IPS-11a (cell line): Measurements from ENCODE around the gene ACKR4.
"Not testable (repeated sequence)": the region's sequence is repeated elsewhere in the genome, so short reads cannot be mapped to it uniquely, and the experiment has no call there.

Experiments used
- H3K4me3 ChIP-seq: one replicate; pipeline ENCODE4 v1.5.1; 2013; ENCODE audit warnings: low read depth, low read length, control low read depth

The ACKR4 gene

DNA sequence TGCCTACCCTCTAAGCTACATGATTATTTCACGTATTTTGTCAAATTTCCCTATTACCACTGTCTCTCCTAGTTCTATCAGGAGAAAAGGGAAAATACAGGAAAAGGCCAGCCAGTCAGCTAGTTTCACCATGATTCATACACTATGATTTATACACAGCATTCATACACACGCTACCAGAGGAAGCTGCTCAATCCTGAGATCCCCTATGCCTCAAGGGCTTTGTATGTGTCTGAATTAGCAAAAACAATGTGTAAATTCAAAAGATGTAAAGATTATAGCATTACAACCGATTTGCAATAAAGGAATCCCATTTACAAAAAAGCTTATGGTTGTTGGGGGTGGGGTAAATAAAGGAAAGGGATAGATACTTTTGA is 3.1 kb upstream of the ACKR4 start:
- H3K4me3 ChIP-seq = no peak overlapping the region

DNA sequence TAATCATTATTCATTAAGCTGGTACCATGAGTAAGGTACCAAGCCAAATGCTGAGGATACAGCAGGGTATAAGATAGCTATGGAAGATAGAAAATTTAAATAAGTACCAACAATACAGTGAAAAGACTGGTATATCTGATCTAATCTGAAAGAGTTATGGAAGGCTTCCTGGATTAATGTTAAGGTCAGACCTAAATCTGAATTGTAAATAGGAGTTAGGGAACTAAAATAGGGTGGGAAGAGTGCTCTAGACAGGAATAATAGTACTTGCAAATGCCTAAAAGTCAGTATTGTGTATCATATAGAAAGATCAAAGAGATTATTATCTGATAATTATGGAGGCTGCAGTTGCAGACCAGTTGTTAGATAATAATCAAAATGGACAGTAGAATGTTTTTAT is 2.6 kb upstream of the ACKR4 start:
- no peak overlapping the region for H3K4me3 ChIP-seq

DNA sequence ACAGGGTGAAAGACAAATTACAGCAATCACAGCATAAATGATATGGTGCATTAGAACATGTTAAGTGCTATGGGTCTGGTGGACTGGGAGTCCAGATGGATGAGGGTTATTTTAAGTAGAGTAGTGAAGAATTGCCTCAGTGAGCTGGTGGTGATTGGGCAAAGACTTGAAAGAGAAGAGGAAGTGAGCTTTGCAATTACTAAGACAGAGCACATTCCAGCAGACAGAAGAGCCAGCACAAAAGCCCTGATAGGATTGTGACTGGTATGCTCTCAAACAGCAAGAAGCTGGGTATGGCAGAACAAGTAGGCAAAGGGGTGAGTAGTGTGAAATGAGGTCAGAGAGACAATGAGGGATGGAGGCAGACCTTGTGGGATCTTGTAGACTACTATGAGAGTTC is 2.1 kb upstream of the ACKR4 start:
- no peak overlapping the region for H3K4me3 ChIP-seq

DNA sequence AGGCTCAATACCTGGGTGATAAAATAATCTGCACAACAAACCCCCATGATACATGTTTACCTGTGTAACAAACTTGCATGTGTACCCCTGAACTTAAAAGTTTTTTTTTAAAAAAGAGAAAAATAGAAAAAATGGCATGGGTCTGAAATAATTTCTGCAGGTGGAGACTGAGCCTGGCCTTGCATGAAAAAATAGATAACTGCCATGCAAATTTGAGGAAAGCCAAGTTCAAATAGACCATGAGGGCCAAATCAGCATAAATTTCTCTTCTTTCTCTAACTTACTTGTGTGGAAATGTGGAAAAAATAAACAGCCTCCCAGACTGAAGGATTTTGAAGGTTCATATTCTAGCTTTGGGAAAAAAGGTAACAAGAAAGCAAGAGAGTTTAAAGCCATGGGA is 744 bp upstream of the ACKR4 start:
- H3K4me3 ChIP-seq = no peak overlapping the region

DNA sequence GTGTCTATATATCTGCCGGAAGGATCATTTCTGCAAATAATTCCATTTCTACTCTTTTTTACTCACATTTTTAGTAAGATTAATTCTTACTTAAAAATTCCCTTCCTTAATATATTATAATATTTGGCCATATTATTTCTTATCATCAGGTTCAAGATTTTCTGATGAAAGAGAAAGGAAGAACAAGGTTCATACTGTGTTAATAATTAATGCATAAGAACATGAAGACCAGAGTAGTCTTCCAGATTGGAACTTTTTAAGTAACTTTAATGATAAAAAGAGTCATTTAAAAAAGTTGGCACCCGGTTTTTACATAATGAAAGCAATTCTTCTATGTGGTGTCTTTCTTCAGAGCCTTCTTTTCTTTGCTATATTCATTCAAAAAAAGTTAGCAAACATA is 590 bp downstream of the ACKR4 start:
- H3K4me3 ChIP-seq = no peak overlapping the region

DNA sequence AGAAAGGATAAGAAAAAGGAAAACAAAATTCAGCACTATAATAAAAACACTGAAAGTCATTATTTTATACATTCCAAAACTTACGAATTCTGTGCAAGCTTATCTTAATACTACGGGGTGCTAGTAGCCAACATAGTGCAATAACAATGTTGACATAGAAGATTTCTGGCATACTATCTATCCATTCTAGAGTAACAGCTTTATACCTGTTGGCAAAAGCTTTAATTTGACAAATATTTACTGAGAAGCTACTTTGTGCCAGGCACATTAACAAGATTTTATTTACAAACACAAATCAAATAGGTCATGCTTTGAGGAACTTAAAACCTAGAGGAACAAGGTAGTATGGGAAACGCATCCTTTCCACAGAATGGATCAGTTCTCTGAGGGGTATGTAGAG is 1.1 kb downstream of the ACKR4 start:
- H3K4me3 ChIP-seq = no peak overlapping the region

DNA sequence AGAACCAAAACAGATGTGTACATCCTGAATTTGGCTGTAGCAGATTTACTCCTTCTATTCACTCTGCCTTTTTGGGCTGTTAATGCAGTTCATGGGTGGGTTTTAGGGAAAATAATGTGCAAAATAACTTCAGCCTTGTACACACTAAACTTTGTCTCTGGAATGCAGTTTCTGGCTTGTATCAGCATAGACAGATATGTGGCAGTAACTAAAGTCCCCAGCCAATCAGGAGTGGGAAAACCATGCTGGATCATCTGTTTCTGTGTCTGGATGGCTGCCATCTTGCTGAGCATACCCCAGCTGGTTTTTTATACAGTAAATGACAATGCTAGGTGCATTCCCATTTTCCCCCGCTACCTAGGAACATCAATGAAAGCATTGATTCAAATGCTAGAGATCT is 3.5 kb downstream of the ACKR4 start:
- not testable (repeated sequence) for H3K4me3 ChIP-seq

DNA sequence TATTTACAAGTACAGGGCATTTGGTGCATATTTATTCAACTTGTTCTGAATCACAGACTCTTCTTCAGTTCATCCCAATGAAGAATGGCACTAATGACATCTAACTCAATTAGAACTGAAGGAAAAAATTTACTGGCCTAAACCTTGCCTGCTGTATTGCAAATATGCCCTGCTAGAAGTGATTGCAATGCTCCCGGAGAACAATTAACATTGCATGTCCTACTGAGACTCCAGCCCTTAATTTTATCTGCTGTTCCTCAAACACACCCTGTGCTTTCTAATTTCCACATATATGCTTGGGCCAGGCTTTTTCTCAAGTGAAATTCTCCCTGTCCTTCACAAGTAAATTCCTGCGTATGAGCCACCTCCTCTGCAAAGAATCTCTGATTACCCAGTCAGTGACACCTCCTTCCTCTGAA is 8.3 kb downstream of the ACKR4 start:
- no peak overlapping the region for H3K4me3 ChIP-seq

DNA sequence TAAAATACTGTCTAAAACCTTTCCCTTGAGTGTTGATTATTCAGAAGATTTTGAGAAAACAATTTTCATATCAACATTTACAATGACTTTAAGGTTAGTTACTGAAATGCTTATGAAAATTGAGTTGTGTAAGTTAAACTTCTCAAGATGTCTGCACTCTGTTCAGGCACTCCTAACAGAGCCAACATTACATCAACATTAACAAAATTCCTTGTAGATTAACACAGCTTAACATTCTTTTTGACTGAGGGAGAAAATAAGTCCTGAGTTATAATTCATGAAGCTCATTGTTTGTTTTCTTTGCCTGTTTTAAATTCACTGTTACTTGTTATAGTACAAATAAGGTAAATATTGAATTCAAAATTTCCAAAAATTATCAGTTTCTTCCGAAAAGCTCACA is 9.0 kb downstream of the ACKR4 start:
- H3K4me3 ChIP-seq = no peak overlapping the region

DNA sequence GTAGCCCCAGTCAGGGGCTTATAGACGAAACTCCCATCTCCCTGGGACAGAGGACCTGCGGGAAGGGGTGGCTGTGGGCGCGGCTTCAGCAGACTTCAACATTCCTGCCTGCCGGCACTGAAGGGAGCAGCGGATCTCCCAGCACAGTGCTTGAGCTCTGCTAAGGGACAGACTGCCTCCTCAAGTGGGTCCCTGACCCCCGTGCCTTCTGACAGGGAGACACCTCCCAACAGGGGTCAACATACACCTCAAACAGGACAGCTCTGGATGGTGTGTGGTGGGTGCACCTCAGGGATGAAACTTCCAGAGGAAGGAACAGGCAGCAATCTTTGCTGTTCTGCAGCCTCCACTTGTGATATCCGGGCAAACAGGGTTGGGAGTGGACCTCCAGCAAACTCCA is 9.6 kb downstream of the ACKR4 start:
- H3K4me3 ChIP-seq = not testable (repeated sequence)

DNA sequence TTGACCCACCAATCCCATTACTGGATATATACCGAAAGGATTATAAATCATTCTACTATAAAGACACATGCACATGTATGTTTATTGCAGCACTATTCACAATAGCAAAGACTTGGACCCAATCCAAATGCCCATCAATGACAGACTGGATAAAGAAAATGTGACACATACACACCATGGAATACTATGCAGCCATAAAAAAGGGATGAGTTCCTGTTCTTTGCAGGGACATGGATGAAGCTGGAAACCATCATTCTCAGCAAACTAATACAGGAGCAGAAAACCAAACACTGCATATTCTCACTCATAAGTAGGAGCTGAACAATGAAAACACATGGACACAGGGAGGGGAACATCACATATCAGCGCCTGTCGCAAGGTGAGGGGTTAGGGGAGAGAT is 18.2 kb downstream of the ACKR4 start:
- not testable (repeated sequence) for H3K4me3 ChIP-seq

DNA sequence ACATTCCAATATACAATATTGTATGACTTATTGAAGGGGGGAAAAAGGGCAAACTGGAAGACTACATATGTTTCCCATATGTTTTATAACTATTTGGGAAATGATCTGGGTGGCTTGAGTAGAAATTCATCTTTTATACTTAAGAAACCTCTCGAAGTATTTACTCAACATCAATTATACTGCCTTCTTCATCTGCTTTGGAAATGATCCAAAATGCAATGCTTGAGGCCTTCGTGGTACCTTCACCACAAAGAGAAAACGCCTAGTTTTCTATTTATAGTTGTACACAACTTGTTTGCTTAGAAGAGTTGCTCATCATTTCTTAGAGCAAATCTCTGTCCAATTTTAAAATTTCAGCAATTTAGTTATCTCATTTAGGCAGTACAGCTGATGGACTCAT is 18.8 kb downstream of the ACKR4 start:
- no peak overlapping the region for H3K4me3 ChIP-seq

DNA sequence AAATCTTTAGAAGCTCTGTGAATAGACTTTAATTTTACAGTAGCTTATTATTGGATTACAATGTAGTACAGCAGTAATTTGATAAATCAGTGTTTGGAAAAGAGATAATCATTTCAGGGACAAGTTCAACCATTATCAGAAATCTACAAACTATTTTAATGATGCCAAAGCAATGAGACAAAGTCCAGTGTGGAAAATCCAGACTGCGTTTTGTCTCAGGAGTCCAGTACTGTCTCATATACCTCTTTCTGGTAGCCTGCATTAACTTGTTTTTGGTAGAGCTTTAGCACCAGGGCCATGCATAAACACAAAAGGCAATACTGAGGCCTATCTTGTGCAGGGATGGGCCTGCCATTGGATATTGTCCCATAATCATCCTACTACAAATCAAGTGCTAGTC is 19.7 kb downstream of the ACKR4 start:
- no peak overlapping the region for H3K4me3 ChIP-seq

DNA sequence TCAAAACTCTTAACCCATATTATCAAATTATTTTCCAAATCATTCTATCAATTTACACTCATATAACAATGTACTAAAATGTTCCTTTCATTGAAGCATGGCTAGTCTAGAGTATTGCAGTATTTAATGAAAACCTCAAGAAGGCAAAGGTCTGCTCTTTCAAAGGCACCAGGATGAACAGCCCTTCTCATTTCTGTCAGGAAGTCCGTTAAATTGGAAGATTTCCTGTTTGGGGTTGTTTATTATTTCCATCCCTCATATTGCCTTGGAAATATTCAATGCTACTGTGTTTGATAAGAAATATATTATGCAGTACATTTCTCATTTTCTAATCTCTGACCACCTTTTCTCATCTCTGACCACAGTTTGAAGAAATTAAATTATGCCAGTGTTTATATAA is 25.1 kb downstream of the ACKR4 start:
- H3K4me3 ChIP-seq = no peak overlapping the region

DNA sequence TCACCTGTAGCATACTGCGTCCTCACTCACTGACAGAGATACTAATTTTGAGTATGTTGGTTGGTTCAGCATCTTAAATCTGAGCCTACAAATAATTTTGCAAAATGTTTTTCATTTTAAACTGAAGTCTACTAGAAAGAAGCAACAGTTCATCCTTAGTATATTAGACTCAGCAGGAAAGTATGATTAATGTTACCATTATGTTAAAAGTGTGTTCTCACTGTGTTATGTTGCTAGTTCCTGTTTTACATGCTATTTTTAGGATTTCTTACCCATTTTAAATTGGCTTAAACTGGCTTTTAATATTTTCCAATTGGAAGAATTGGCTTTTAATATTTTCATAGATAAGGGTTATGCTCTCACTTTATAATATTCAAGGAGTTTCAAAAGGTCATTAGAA is 25.7 kb downstream of the ACKR4 start:
- no peak overlapping the region for H3K4me3 ChIP-seq

DNA sequence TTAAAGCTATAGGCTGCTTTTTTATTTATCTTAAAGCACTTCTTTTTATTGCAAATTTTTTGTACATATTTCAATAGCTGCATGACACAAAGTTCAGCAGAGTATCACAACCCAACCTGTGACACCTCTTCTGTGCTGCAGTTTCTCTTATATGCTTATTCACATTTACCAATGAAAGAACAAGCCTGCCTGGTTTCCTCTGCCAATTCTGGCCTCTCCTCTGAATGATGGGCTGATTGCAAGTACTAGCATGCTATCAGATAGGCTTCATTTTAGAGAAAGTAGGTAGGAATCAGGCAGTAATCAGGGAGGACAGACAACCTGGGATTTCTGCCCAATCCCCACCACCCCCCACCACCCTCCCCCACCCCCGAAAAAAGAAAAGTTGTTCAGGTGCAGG is 26.6 kb downstream of the ACKR4 start:
- H3K4me3 ChIP-seq = no peak overlapping the region

DNA sequence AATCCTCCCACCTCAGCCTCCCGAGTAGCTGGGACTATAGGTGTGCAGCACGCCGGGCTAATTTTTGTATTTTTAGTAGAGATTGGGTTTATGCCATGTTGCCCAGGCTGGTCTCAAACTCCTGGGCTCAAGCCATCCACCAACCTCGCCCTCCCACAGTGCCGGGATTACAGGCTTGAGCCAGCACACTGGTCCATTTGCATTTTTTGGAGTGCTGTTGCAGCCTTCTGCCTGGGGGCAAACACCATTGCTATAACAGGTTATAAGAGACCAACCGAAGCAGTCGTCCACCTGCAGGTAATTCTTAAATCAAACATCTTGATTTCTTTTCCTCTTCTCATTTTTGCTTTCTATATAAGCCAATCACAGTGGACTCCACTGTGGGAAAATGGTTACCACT is 27.7 kb downstream of the ACKR4 start:
- no peak overlapping the region for H3K4me3 ChIP-seq

DNA sequence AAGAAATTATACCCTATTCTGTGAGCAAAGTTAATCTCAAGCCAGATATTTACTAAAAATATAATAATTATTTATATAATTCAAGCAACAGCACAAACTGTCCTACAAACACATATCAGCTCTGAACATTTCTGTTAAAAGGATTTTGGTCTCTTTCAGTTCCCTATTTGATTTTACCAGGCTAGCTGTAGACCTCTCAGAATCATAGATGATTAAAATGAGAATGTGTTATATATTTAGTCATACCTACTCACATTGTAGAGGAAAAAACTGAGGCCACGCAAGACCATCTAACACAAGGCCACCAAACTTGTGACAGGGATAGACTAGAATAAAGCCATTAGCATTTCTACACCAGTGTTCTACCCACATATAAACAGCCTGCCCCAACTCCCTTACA is 28.5 kb downstream of the ACKR4 start:
- H3K4me3 ChIP-seq = no peak overlapping the region

DNA sequence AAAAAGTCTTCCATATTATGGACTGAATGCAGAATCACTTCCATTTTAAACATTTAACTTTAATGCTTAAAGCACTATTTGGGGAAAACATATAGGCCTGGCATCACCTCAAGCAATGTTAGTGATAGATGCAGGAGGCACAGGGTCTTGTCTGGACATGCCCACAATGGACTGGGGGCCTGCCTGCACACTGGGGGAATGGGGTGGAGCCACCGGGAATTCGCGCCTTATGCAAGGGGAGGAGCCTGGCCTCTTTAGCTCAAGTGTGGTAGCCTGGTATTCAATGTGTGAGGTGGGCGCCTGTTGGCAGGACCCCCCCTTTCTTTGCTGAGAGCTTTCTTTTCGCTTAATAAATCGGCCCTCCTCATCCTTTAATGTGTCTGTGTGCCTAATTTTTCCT is 29.9 kb downstream of the ACKR4 start:
- no peak overlapping the region for H3K4me3 ChIP-seq

DNA sequence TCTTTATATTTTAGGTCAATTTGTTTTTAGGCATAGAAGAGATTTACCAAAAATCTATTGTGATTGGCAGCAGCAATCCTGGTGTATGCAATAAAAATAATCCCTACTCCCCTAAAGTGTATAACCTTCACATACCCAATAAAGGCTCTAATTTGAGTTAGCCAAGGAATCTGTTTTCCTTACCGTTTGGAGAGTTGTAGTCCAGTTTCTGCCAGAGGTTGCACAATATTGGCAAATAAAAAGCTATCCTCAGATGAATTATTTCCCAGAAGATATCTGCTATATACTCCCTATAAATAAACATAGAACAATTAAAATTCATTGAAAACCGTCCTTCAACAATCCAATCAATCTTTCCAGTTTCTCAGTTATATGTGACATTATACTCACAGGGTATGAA is 31.1 kb downstream of the ACKR4 start:
- H3K4me3 ChIP-seq = no peak overlapping the region

DNA sequence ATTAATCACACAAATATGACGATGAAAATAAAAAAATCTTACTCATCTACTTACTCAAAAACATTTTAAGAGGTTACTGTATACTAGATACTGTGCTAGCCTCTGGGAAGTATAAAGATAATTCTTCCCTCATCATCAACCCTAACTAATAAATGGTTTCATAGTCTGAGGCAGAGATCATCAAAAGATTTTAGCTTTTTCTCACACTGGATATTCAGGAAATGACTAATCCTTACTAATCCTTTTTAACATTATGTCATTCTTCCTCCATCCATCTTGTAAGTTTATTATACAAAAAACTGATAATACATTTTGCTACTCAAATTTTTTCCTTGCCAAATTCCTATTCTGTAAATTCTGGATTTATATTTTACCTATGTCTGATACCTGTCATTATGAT is 32.9 kb downstream of the ACKR4 start:
- no peak overlapping the region for H3K4me3 ChIP-seq

DNA sequence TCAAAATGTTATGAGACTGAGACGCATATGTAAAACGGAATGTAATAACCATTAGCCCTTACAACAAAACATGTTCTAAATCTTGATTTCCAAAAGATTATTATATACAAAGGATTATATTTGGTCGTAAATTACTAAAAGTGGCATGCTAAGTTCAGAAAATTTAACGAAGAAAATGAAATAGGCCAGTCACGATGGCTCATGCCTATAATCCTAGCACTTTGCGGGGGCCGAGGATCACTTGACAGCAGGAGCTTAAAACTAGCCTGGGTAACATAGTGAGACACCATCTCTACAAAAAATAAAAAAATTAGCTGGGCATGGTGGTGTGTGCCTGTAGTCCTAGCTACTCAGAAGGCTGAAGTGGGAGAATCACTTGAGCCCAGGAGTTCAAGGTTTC is 33.5 kb downstream of the ACKR4 start:
- H3K4me3 ChIP-seq = no peak overlapping the region

DNA sequence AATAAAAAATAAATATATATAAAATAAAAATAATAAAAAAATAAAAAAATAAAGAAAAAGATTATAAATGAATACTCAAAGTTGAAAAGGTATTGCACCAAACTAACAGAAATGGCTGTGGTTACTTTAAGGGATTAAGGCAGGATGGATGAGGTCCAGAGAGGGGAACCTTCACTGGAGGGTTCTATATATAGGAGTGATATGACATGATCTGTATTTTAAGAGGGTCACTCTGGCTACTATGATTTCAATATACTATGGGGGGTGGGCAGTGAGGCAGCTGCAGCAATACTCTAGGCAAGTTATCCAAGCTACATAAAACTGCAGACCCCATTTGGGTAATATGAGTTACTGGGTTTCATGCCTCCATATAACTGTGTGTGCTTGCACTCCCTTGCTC is 38.0 kb downstream of the ACKR4 start:
- no peak overlapping the region for H3K4me3 ChIP-seq

DNA sequence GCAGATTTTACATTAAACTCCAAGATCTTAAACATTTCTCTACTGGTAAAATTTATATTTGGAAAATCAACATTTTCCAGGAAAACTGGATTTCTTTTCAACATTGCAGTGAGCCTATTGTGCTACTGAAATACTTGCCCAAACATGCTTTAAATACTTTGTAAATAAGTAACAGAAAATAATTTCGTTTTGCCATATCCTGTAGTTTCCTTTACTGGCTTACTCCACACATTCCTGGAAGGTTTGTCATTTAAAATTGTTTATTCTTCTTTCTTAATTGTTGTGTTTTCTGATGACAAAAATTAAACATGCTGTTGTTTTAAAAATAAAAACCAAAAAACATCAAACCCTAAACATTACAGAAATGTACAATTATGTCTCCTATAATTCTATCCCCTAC is 40.5 kb downstream of the ACKR4 start:
- H3K4me3 ChIP-seq = no peak overlapping the region
